Activated CD4-positive, alpha-beta T cell treated with anti-CD3 and anti-CD28 coated beads for 36 hours (primary cell): Measurements from ENCODE around the gene VPS41. TPM values are rescaled to one million over a fixed set of nuclear protein-coding genes. Genes with fewer than 3 reads are reported as not detected.

Experiments used
- ATAC-seq: fragments of 200-7000 bp; cut with Tn5 transposase; one replicate; pipeline ENCODE4 v1.10.0; 2021; ENCODE audit warnings: mild to moderate bottlenecking, moderate library complexity
- CTCF ChIA-PET: fragments of 350-600 bp; sonication (Branson Sonifier 250); formaldehyde crosslinking; loops from one replicate; lab custom pipeline; 2021; ENCODE audit warnings: antibody characterized with exemption; lab: Charles Lee
- POLR2A ChIA-PET: fragments of 350-600 bp; sonication (Branson Sonifier 250); formaldehyde crosslinking; loops from one replicate; lab custom pipeline; 2021; ENCODE audit warnings: antibody characterized with exemption, inconsistent platforms; lab: Charles Lee
- DNase-seq: peaks from one replicate; pipeline ENCODE4 v3.0.0-alpha.2; 2020
- H3K27ac Mint-ChIP-seq: one replicate; pipeline ENCODE4 v1.8.0; 2021; ENCODE audit warnings: mixed read lengths
- H3K27me3 Mint-ChIP-seq: one replicate; pipeline ENCODE4 v1.8.0; 2021; ENCODE audit warnings: mixed read lengths
- H3K36me3 Mint-ChIP-seq: one replicate; pipeline ENCODE4 v1.8.0; 2021; ENCODE audit warnings: low read depth, mixed read lengths
- H3K4me1 Mint-ChIP-seq: one replicate; pipeline ENCODE4 v1.8.0; 2021; ENCODE audit warnings: mixed read lengths
- H3K4me3 Mint-ChIP-seq: one replicate; pipeline ENCODE4 v1.8.0; 2021; ENCODE audit warnings: mild to moderate bottlenecking, moderate library complexity, mixed read lengths
- H3K9me3 Mint-ChIP-seq: one replicate; pipeline ENCODE4 v1.8.0; 2021; ENCODE audit warnings: low read depth, mixed read lengths
- intact Hi-C, 2 experiments: fragments of 100-400 bp; cut with DNase I in 1 of 2; cut with micrococcal nuclease in 1 of 2; formaldehyde crosslinking; loops; one replicate each; pipeline versions ENCODE4 v1.14.2 to v1.15.1; 2022 to 2024; cut with DNase I, micrococcal nuclease
- total RNA-seq, 2 experiments: library from RNA; stranded (reverse); gene quantifications; one replicate each; pipeline ENCODE4 v1.2.3, GENCODE V29; 2021

Gene VPS41
- total RNA-seq, 2 experiments from 2014 or later, result 48.6 to 59.3 TPM

- ATAC-seq (no peak), DNase-seq (no peak)
- CTCF ChIA-PET, result no interaction called here
- H3K27me3 Mint-ChIP-seq, result no peaks in the 10 kb centered on the region
- intact Hi-C loops, result no loop called here
- H3K4me1 Mint-ChIP-seq, result no peaks in the 10 kb centered on the region
- peaks cover 19% of the 10 kb centered on the region for H3K36me3 Mint-ChIP-seq
- POLR2A ChIA-PET, result no interaction called here
- H3K9me3 Mint-ChIP-seq, result no peaks in the 10 kb centered on the region
- H3K27ac Mint-ChIP-seq, result no peak overlapping the region
- H3K4me3 Mint-ChIP-seq, result no peak overlapping the region
Observed at GRCh38 chr7:38727184-38727940, 181.6 kb downstream of the VPS41 start.

- H3K36me3 Mint-ChIP-seq, result peaks cover 27% of the 10 kb centered on the region
- ChIA-PET CTCF (no interaction called here), POLR2A (no interaction called here)
- H3K4me1 Mint-ChIP-seq, result no peaks in the 10 kb centered on the region
- H3K9me3 Mint-ChIP-seq, result peaks cover 3% of the 10 kb centered on the region
- no peak overlapping the region for H3K4me3 Mint-ChIP-seq
- DNase-seq (no peak), ATAC-seq (no peak)
- intact Hi-C loops, result no loop called here
- H3K27ac Mint-ChIP-seq, result no peak overlapping the region
- H3K27me3 Mint-ChIP-seq, result no peaks in the 10 kb centered on the region
Observed at GRCh38 chr7:38723327-38723726, 185.7 kb downstream of the VPS41 start.

- Mint-ChIP-seq H3K4me1 (no peaks in the 10 kb centered on the region), H3K27ac (no peak overlapping the region), H3K9me3 (peaks cover 21% of the 10 kb centered on the region), H3K27me3 (peaks cover 3% of the 10 kb centered on the region), H3K4me3 (no peak overlapping the region), H3K36me3 (peaks cover 23% of the 10 kb centered on the region)
- POLR2A ChIA-PET, result no interaction called here
- intact Hi-C loops, result no loop called here
- CTCF ChIA-PET, result no interaction called here
- ATAC-seq (no peak), DNase-seq (no peak)
Observed at GRCh38 chr7:38716397-38716796, 192.6 kb downstream of the VPS41 start.

- ChIA-PET POLR2A (no interaction called here), CTCF (interaction anchor here (0.7 kb wide), 1 partner anchor 413 kb away, joined by 4 read pairs; no protein-coding TSS in a partner anchor)
- Mint-ChIP-seq H3K9me3 (no peaks in the 10 kb centered on the region), H3K36me3 (no peaks in the 10 kb centered on the region), H3K4me1 (no peaks in the 10 kb centered on the region), H3K4me3 (no peak overlapping the region), H3K27ac (no peak overlapping the region), H3K27me3 (peaks cover 18% of the 10 kb centered on the region)
- ATAC-seq, result peak; percentile 58
- intact Hi-C loops, result no loop called here
- DNase-seq, result no peak
Observed at GRCh38 chr7:38709123-38709522, 199.9 kb downstream of the VPS41 start.

GRCh38 chr7:38704751-38705150 is 204.2 kb downstream of the VPS41 start:
- Mint-ChIP-seq H3K36me3 (no peaks in the 10 kb centered on the region), H3K27ac (no peak overlapping the region), H3K4me1 (no peaks in the 10 kb centered on the region), H3K27me3 (peaks cover 20% of the 10 kb centered on the region), H3K9me3 (no peaks in the 10 kb centered on the region), H3K4me3 (no peak overlapping the region)
- ATAC-seq (no peak), DNase-seq (no peak)
- ChIA-PET CTCF (interaction anchor here (0.6 kb wide), 1 partner anchor 21 kb away, joined by 3 read pairs; no protein-coding TSS in a partner anchor), POLR2A (no interaction called here)
- intact Hi-C loops, result no loop called here

- H3K4me3 Mint-ChIP-seq, result no peak overlapping the region
- POLR2A ChIA-PET, result no interaction called here
Observed at GRCh38 chr7:38704041-38704547, 204.9 kb downstream of the VPS41 start.

GRCh38 chr7:38703093-38703492 is 205.9 kb downstream of the VPS41 start:
- intact Hi-C loops, result no loop called here
- Mint-ChIP-seq H3K36me3 (no peaks in the 10 kb centered on the region), H3K9me3 (no peaks in the 10 kb centered on the region), H3K4me1 (no peaks in the 10 kb centered on the region), H3K27ac (no peak overlapping the region), H3K27me3 (peaks cover 20% of the 10 kb centered on the region), H3K4me3 (no peak overlapping the region)
- POLR2A ChIA-PET, result no interaction called here
- ATAC-seq (no peak), DNase-seq (no peak)
- CTCF ChIA-PET, result no interaction called here

More at GRCh38 chr7:38704041-38704547, 204.9 kb downstream of the VPS41 start:
- DNase-seq (no peak), ATAC-seq (no peak)
- no peaks in the 10 kb centered on the region for H3K4me1 Mint-ChIP-seq
- H3K27me3 Mint-ChIP-seq, result peaks cover 20% of the 10 kb centered on the region
- CTCF ChIA-PET, result no interaction called here
- H3K27ac Mint-ChIP-seq, result no peak overlapping the region
- intact Hi-C loops, result no loop called here
- no peaks in the 10 kb centered on the region for H3K36me3 Mint-ChIP-seq
- H3K9me3 Mint-ChIP-seq, result no peaks in the 10 kb centered on the region

GRCh38 chr7:38702002-38702535 is 206.9 kb downstream of the VPS41 start:
- DNase-seq (no peak), ATAC-seq (no peak)
- Mint-ChIP-seq H3K36me3 (no peaks in the 10 kb centered on the region), H3K4me3 (no peak overlapping the region), H3K27ac (no peak overlapping the region), H3K9me3 (no peaks in the 10 kb centered on the region), H3K4me1 (no peaks in the 10 kb centered on the region), H3K27me3 (peaks cover 17% of the 10 kb centered on the region)
- intact Hi-C loops, result no loop called here
- ChIA-PET CTCF (interaction anchor here (0.5 to 0.9 kb wide), 2 partner anchors 41 to 1010 kb away, joined by 3 read pairs; no protein-coding TSS in a partner anchor), POLR2A (no interaction called here)

GRCh38 chr7:38700116-38700515 is 208.9 kb downstream of the VPS41 start:
- DNase-seq (no peak), ATAC-seq (no peak)
- no peaks in the 10 kb centered on the region for H3K36me3 Mint-ChIP-seq
- ChIA-PET POLR2A (no interaction called here), CTCF (no interaction called here)
- no peak overlapping the region for H3K27ac Mint-ChIP-seq
- intact Hi-C loops, result no loop called here
- no peaks in the 10 kb centered on the region for H3K4me1 Mint-ChIP-seq
- H3K4me3 Mint-ChIP-seq, result no peak overlapping the region
- H3K27me3 Mint-ChIP-seq, result peaks cover 13% of the 10 kb centered on the region
- H3K9me3 Mint-ChIP-seq, result no peaks in the 10 kb centered on the region

- Mint-ChIP-seq H3K27ac (no peak overlapping the region), H3K4me3 (no peak overlapping the region), H3K27me3 (peaks cover 13% of the 10 kb centered on the region), H3K36me3 (no peaks in the 10 kb centered on the region), H3K4me1 (no peaks in the 10 kb centered on the region), H3K9me3 (no peaks in the 10 kb centered on the region)
- intact Hi-C loops, result no loop called here
- ChIA-PET CTCF (no interaction called here), POLR2A (no interaction called here)
- no peak for ATAC-seq
- no peak for DNase-seq
Observed at GRCh38 chr7:38699471-38699870, 209.5 kb downstream of the VPS41 start.

GRCh38 chr7:38694326-38694725 is 214.7 kb downstream of the VPS41 start:
- Mint-ChIP-seq H3K4me1 (no peaks in the 10 kb centered on the region), H3K4me3 (no peak overlapping the region), H3K27ac (no peak overlapping the region), H3K36me3 (no peaks in the 10 kb centered on the region), H3K9me3 (no peaks in the 10 kb centered on the region), H3K27me3 (peaks cover 1% of the 10 kb centered on the region)
- CTCF ChIA-PET, result no interaction called here
- POLR2A ChIA-PET, result no interaction called here
- intact Hi-C loops, result no loop called here
- ATAC-seq, result no peak
- DNase-seq, result no peak

GRCh38 chr7:38686888-38687287 is 222.1 kb downstream of the VPS41 start:
- intact Hi-C loops, result no loop called here
- DNase-seq, result no peak
- CTCF ChIA-PET, result interaction anchor here (0.6 kb wide), 1 partner anchor 30 kb away, joined by 5 read pairs; no protein-coding TSS in a partner anchor
- Mint-ChIP-seq H3K4me3 (no peak overlapping the region), H3K9me3 (peaks cover 5% of the 10 kb centered on the region), H3K36me3 (no peaks in the 10 kb centered on the region), H3K27me3 (peaks cover 3% of the 10 kb centered on the region), H3K4me1 (no peaks in the 10 kb centered on the region), H3K27ac (no peak overlapping the region)
- ATAC-seq, result no peak
- POLR2A ChIA-PET, result no interaction called here
